Immature natural killer cell (primary cell): Measurements from ENCODE around the gene APOL4. TPM values are rescaled to one million over a fixed set of nuclear protein-coding genes. Genes with fewer than 3 reads are reported as not detected.
"Not testable (repeated sequence)": the region's sequence is repeated elsewhere in the genome, so short reads cannot be mapped to it uniquely, and the experiment has no call there.

Experiments
- DNase-seq, 3 donors: peaks; one replicate each; pipeline ENCODE4 v3.0.0; 2022; ENCODE audit warnings: mixed read lengths in 1 of 3
- H3K27ac Mint-ChIP-seq, 6 donors: one replicate each; pipeline ENCODE4 v1.8.0; 2020; ENCODE audit warnings: mixed read lengths in 6 of 6, mild to moderate bottlenecking in 5 of 6, inconsistent platforms in 4 of 6, moderate library complexity in 3 of 6
- H3K27me3 Mint-ChIP-seq, 3 donors: one replicate each; pipeline ENCODE4 v1.8.0; 2020 to 2021; ENCODE audit warnings: low read depth in 3 of 3, mild to moderate bottlenecking in 3 of 3, mixed read lengths in 3 of 3, moderate library complexity in 3 of 3, inconsistent platforms in 1 of 3
- H3K36me3 Mint-ChIP-seq, 3 donors: one replicate each; pipeline ENCODE4 v1.8.0; 2020; ENCODE audit warnings: mixed read lengths in 3 of 3, inconsistent platforms in 2 of 3, mild to moderate bottlenecking in 2 of 3
- H3K4me1 Mint-ChIP-seq, 2 donors: one replicate each; pipeline ENCODE4 v1.8.0; 2020; ENCODE audit warnings: inconsistent platforms in 2 of 2, mild to moderate bottlenecking in 2 of 2, mixed read lengths in 2 of 2, moderate library complexity in 1 of 2
- H3K4me3 Mint-ChIP-seq, 5 donors: one replicate each; pipeline ENCODE4 v1.8.0; 2020; ENCODE audit warnings: mild to moderate bottlenecking in 5 of 5, mixed read lengths in 5 of 5, inconsistent platforms in 3 of 5, moderate library complexity in 3 of 5
- H3K9me3 Mint-ChIP-seq, 6 donors: one replicate each; pipeline ENCODE4 v1.8.0; 2020; ENCODE audit warnings: mild to moderate bottlenecking in 6 of 6, mixed read lengths in 6 of 6, inconsistent platforms in 4 of 6, moderate library complexity in 3 of 6
- polyA plus RNA-seq, 3 donors: library from polyadenylated mRNA; unstranded; fragments of 300-500 nt; fragmentation: Illumina TruSeq; gene quantifications; one replicate each; pipeline ENCODE4 v1.2.3, GENCODE V29; 2021

APOL4 gene
- polyA plus RNA-seq, 3 donors from 2014 or later, result 0.25 to 0.27 TPM; not detected in 1

DNA sequence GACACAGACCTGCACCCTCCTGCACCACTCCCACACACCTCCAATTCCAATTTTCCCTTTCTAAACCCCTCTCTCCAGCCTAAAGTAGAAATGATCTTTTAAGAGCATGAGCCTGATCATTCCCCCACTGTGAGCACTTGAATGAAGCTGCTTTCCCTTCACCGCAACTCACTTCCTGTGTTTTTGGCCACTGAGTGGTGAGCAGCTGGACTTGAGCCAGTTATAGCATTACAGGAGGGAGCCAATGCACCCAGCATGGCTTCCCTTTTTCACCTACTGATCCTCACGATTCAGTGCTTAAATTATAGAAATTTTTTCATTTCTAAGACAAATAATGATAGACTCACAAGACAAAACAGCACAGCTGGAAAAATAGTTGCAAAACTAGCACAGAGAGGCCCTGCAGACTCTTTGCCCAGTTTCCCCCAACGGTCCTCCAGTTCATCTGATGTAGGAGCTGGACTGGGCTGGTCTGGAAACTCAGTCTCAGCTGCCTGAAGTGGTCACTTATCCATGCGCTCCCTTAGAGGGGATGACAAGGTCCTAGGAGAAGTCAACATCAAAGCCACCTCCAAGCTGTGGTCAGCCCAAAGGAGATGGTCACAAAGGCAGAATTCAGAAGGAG is 9.7 kb upstream of the APOL4 start:
- Mint-ChIP-seq H3K9me3 (peaks cover 7 to 15% (median 9%) of the 10 kb centered on the region in 6 donors), H3K27ac (no peak overlapping the region), H3K4me1 (peaks cover 18 to 29% of the 10 kb centered on the region in 2 donors), H3K36me3 (peaks cover 0 to 7% (median 5%) of the 10 kb centered on the region in 3 donors), H3K27me3 (peaks cover 0 to 33% (median 2%) of the 10 kb centered on the region in 3 donors), H3K4me3 (peak overlapping the region in 1 of 5 donors; percentile 41)
- DNase-seq, result peak; percentile 25 to 34 (median 26)

DNA sequence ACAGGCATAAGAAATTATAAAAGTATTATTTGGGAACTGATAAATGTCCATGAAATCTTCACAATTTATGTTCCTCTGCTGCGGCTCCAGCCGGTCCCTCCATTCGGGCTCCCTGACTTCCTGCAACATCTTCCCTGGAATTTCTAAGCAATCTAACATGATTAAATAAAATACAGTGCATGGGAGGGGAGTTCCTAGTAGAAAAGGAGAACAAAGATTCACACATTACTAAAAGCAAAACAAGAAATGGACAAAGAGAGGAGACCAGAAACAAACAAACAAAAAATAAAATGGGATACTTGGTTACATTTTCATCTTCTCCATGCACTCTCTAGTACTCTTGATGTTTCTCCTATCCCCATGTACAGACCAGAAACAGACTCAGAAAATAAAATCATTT is 8.6 kb upstream of the APOL4 start:
- peaks cover 0 to 7% (median 5%) of the 10 kb centered on the region in 3 donors for H3K36me3 Mint-ChIP-seq
- peaks cover 7 to 15% (median 9%) of the 10 kb centered on the region in 6 donors for H3K9me3 Mint-ChIP-seq
- peaks cover 18 to 29% of the 10 kb centered on the region in 2 donors for H3K4me1 Mint-ChIP-seq
- H3K27ac Mint-ChIP-seq, result no peak overlapping the region
- peak overlapping the region in 1 of 5 donors; percentile 13 for H3K4me3 Mint-ChIP-seq
- H3K27me3 Mint-ChIP-seq, result peaks cover 0 to 23% (median 2%) of the 10 kb centered on the region in 3 donors
- no peak for DNase-seq

DNA sequence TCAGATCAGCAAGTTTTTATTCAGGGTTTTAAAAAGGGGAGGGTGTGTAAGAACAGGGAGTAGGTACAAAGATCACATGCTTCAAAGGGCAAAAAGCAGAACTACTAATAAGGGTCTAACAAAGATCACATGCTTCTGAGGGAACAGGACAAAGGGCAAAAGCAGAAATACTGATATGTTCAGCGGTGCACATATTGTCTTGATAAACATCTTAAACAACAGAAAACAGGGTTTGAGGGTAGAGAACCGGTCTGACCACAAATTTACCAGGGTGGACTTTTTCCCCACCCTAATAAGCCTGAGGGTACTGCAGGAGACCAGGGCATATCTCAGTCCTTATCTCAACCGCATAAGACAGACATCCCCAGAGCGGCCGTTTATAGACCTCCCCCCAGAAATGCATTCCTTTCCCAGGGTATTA is 7.9 kb upstream of the APOL4 start:
- H3K4me3 Mint-ChIP-seq, H3K36me3 Mint-ChIP-seq, DNase-seq, H3K27ac Mint-ChIP-seq: not testable (repeated sequence)
- Mint-ChIP-seq H3K9me3 (peaks cover 7 to 15% (median 9%) of the 10 kb centered on the region in 6 donors), H3K4me1 (peaks cover 18 to 29% of the 10 kb centered on the region in 2 donors), H3K27me3 (peaks cover 0 to 23% (median 2%) of the 10 kb centered on the region in 3 donors)

DNA sequence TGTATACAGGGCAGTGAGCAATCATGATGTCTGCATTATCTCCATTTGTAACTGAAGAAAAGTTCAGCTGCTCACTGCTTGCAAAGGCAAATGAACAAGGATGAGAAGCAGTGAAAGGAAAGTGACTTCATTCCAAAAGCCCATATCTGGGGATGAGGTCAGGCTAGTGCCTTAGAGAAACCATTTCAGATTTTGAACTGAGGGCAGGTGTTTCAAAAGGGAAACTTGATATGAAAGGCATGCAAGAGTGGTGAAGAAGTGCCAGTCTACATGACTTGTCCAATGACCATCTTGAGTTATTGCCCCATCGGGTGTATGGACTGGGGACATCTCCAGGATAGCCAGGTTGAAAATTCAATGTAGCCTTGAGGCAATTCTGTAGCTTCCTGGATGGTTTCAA is 7.3 kb upstream of the APOL4 start:
- H3K9me3 Mint-ChIP-seq, result peaks cover 7 to 15% (median 9%) of the 10 kb centered on the region in 6 donors
- peaks cover 18 to 29% of the 10 kb centered on the region in 2 donors for H3K4me1 Mint-ChIP-seq
- H3K4me3 Mint-ChIP-seq, result no peak overlapping the region
- H3K27me3 Mint-ChIP-seq, result peaks cover 0 to 23% (median 2%) of the 10 kb centered on the region in 3 donors
- DNase-seq, result no peak
- H3K36me3 Mint-ChIP-seq, result peaks cover 0 to 7% (median 5%) of the 10 kb centered on the region in 3 donors
- no peak overlapping the region for H3K27ac Mint-ChIP-seq

DNA sequence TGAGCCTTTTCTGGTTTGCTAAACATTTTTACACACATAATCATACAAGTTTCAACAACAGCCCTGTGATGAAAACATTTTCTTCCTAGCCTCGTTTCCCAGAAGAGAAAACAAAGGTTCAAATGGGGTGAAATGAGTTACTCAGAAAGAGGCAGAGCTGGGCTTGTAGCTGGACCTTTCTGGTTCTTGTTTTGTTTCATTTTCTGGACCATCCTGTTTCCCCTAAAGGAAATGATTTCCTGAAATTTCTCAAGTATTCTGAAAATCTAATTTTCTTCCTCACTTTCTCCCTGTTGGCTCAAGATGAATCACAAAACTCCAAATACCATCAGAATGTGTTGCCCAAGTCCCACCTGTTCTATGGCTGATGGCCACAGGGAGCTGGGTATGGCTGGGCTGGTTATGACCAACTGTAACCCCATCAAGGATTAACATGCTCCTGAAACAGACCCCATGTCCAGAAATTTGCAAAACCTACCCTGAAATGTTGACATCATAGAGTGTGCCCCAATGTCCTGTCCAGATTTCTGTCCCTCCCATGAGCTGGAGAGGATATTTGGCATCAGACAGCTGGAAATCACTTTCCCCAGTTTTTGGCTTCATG is 6.7 kb upstream of the APOL4 start:
- peaks cover 18 to 29% of the 10 kb centered on the region in 2 donors for H3K4me1 Mint-ChIP-seq
- H3K36me3 Mint-ChIP-seq, result peaks cover 0 to 7% (median 5%) of the 10 kb centered on the region in 3 donors
- H3K27ac Mint-ChIP-seq, result no peak overlapping the region
- no peak for DNase-seq
- peaks cover 0 to 20% (median 2%) of the 10 kb centered on the region in 3 donors for H3K27me3 Mint-ChIP-seq
- H3K9me3 Mint-ChIP-seq, result peaks cover 7 to 15% (median 9%) of the 10 kb centered on the region in 6 donors
- H3K4me3 Mint-ChIP-seq, result no peak overlapping the region

DNA sequence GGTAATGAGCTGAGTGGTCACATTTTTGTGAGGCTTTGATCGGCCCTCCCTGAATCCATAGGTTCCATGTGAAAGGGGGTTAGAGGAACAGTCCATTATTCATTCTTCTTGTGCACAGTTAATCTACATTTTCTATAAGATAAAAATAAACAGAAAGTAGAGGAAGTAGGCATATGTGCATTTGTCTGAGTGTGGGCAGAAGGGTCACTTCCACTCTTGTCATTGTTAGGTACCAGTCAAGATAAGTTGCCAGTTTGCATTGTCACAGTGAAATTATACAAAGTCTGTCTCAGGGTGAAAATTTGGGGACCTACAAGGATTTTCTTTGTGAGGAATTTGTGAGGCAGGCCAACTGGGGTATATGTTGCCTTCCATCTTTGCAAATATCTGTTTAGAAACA is 4.6 kb upstream of the APOL4 start:
- peaks cover 7 to 15% (median 9%) of the 10 kb centered on the region in 6 donors for H3K9me3 Mint-ChIP-seq
- H3K36me3 Mint-ChIP-seq, result peaks cover 0 to 7% (median 5%) of the 10 kb centered on the region in 3 donors
- peaks cover 0 to 12% (median 1%) of the 10 kb centered on the region in 3 donors for H3K27me3 Mint-ChIP-seq
- DNase-seq, result no peak
- H3K27ac Mint-ChIP-seq, result no peak overlapping the region
- peaks cover 11 to 13% of the 10 kb centered on the region in 2 donors for H3K4me1 Mint-ChIP-seq
- no peak overlapping the region for H3K4me3 Mint-ChIP-seq

DNA sequence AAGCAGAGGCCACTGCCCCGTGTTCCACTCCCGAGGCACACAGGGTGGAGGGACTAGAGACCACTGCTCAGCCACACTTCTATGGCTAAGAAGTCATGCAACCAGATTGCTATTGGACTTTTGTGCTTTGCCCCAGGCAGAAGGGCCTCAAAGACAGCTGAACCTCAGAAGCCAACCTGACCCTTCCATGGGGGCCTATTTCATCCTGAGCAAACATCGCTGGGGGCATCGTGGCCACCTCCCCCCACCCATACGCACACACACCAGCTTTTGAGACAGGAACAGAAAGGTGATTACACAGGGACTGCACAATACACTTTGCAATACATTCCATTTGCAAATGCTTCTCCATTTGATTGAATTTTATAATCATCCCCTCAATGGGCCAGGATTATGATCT is 4.0 kb upstream of the APOL4 start:
- not testable (repeated sequence) for H3K4me1 Mint-ChIP-seq, H3K36me3 Mint-ChIP-seq, H3K27ac Mint-ChIP-seq, DNase-seq, H3K4me3 Mint-ChIP-seq
- Mint-ChIP-seq H3K9me3 (peaks cover 7 to 15% (median 9%) of the 10 kb centered on the region in 6 donors), H3K27me3 (peaks cover 0 to 12% (median 1%) of the 10 kb centered on the region in 3 donors)

DNA sequence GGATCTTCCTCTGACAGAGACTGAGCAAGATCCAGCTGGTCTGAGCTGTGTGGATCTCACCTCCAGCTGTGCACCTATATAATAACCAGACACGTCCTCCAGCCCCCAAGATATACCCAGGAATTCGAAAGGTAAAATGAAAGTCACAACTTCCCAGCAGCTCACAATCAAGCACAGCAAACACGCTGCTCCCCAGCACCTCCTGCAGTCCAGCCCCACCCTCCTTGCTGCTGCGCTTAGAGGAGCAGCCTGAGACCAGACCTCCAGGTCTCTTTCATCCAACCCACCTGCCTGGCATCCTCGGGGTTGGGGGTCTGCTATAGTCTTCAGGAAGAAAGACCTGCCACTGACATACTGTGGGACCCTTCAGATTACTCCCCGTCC is 3.0 kb upstream of the APOL4 start:
- H3K27ac Mint-ChIP-seq, result peak overlapping the region in 1 of 6 donors; percentile 38
- no peak for DNase-seq
- peaks cover 0 to 7% (median 1%) of the 10 kb centered on the region in 3 donors for H3K27me3 Mint-ChIP-seq
- H3K9me3 Mint-ChIP-seq, result peaks cover 5 to 11% (median 8%) of the 10 kb centered on the region in 6 donors
- peaks cover 0 to 7% (median 5%) of the 10 kb centered on the region in 3 donors for H3K36me3 Mint-ChIP-seq
- no peaks in the 10 kb centered on the region for H3K4me1 Mint-ChIP-seq
- H3K4me3 Mint-ChIP-seq, result no peak overlapping the region

DNA sequence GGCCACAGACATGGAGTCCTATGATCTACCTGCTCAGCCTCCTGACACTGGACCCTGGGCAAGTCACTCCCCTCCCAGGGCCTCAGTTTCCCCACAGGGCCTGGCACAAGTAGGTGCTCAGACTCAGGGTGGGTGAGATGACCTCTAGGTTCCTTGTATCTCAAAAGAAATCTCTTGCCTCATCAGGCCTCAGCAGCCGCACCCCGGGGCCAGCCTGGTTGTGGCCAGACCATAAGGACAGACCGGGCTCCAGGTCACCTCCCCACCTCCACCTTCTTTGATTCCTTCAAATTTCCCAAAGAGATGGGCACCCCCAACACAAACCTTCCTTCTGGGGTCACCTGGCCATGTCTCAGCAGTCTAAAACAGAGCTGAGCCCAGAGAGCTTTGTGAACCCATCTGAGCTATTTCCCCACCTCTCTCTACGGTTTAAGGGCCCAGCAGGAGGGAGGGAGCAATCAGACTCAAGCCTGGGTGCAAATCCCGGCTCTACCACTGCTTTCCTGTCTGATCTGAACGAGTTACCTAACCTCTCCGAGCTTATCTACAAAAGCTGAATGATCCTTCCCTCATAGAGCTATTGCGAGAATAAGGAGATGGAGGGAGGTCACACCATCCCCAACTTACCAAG is 2.5 kb upstream of the APOL4 start:
- peaks cover 0 to 4% (median 1%) of the 10 kb centered on the region in 3 donors for H3K36me3 Mint-ChIP-seq
- DNase-seq, result no peak
- H3K4me3 Mint-ChIP-seq, result no peak overlapping the region
- no peaks in the 10 kb centered on the region for H3K4me1 Mint-ChIP-seq
- H3K27ac Mint-ChIP-seq, result no peak overlapping the region
- H3K9me3 Mint-ChIP-seq, result peaks cover 1 to 6% (median 5%) of the 10 kb centered on the region in 6 donors
- H3K27me3 Mint-ChIP-seq, result peaks cover 0 to 3% (median 1%) of the 10 kb centered on the region in 3 donors

DNA sequence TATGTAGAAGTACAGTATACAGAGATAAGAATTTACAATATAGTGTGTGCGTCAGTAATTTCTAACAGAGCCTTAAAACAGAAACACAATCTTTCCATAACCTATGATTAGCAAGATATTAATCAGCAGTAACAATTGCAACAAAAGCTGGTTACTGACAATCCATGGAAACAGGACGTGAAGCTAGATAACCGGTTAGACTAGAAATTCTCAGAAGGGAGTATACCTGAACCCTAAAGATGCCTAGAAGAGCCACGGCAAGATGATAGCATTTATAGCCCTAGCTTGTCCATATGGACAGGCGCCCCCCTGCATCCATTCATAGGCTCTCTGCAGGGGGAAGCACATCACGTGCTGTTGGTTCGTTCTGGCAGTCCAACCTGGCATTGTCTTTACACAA is 1.8 kb upstream of the APOL4 start:
- H3K4me3 Mint-ChIP-seq, H3K4me1 Mint-ChIP-seq, H3K27me3 Mint-ChIP-seq, H3K9me3 Mint-ChIP-seq, DNase-seq, H3K36me3 Mint-ChIP-seq, H3K27ac Mint-ChIP-seq: not testable (repeated sequence)

DNA sequence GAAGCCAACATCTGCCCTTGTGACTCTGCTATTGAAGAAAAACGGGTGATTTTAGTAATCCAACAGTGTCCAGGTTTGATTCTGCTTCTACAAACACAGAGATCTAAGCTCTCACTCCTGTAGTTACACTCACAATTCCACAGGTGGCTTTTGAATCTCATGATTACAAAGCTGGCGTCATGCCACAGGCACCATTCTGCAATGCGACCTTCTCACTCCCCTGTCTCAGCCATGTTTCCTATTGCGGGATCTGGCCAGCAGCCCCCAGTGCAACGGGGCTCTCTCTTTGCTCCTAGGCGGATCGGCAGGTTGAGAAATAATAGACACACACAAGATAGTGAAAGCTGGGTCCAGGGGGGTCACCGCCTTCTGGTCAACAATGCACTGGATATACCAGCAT is 1.3 kb upstream of the APOL4 start:
- not testable (repeated sequence) for DNase-seq, H3K27me3 Mint-ChIP-seq, H3K4me1 Mint-ChIP-seq, H3K36me3 Mint-ChIP-seq, H3K9me3 Mint-ChIP-seq, H3K4me3 Mint-ChIP-seq, H3K27ac Mint-ChIP-seq

DNA sequence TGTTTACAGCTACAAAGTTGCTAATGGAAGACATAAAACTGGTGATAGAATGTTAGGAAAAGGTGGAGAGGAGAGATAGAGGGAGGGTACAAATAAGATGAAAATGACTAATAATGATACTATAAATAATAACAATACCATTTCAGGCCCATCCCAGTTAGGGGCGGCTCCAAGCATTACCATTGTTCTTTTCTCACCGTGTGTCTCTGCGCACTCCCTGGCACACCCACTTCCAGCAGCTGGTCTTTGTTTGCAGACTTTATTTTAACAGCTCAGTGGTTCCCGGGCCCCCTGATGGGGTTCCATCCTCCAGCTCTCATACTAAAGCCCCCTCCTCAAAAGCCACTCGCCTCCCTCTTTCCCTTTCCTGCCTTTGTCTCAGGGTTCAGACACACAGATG is 584 bp downstream of the APOL4 start:
- H3K27ac Mint-ChIP-seq, result peak overlapping the region in 1 of 6 donors; percentile 29
- DNase-seq, H3K36me3 Mint-ChIP-seq, H3K27me3 Mint-ChIP-seq, H3K9me3 Mint-ChIP-seq, H3K4me3 Mint-ChIP-seq: not testable (repeated sequence)
- H3K4me1 Mint-ChIP-seq, result peaks cover 12 to 18% of the 10 kb centered on the region in 2 donors

DNA sequence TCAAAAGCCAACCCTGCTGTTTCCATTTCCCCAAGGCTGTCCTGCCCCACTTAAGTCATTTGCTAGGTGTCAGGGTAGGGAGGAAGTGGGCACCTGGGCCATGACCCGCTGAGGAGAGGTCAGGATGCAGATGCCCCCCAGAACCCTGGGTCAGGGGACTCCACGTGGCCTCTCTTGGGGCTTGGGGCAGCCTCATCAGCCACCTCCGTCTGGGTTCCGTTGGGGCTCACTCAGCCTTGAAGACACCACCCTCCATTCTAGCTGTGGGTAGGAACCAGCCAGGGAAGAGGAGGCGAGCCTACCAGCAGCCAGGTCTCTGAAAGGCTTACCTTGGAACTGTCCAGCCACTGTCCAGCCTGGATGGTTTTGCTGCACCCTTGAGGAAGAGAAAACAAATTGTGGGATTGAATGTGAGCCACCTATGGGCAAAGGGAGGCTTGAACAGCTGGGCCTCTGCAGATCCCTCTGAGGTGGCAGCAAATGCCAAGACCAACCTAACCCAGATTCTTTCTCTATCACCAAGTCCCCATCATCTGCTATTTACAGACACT is 2.5 kb downstream of the APOL4 start:
- H3K27me3 Mint-ChIP-seq, result peaks cover 0 to 5% (median 2%) of the 10 kb centered on the region in 3 donors
- H3K9me3 Mint-ChIP-seq, result no peaks in the 10 kb centered on the region
- H3K27ac Mint-ChIP-seq, result peak overlapping the region in 1 of 6 donors; percentile 11
- no peaks in the 10 kb centered on the region for H3K36me3 Mint-ChIP-seq
- peaks cover 12 to 18% of the 10 kb centered on the region in 2 donors for H3K4me1 Mint-ChIP-seq
- DNase-seq, result no peak
- H3K4me3 Mint-ChIP-seq, result no peak overlapping the region

DNA sequence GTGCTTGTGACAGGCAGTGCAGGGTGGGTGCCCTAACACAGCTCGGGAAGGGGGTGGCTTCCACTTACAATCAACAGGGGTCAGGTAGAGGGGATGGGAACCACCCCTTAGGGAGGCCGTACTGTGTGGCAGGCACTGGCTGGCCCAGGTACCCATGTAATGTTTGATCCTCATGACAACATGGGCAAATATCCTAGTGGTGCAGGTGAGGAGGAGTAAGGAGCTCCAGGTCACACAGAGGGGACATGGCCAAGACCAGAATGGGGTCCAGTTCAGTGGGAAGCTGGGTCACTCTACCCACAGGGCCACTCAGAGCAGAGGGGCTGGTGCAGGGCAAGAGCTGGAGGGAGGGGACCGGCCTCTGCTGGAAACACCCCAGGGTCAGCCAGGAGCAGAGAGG is 3.1 kb downstream of the APOL4 start:
- H3K9me3 Mint-ChIP-seq, result no peaks in the 10 kb centered on the region
- H3K36me3 Mint-ChIP-seq, result no peaks in the 10 kb centered on the region
- peaks cover 12 to 18% of the 10 kb centered on the region in 2 donors for H3K4me1 Mint-ChIP-seq
- peaks cover 0 to 5% (median 2%) of the 10 kb centered on the region in 3 donors for H3K27me3 Mint-ChIP-seq
- H3K27ac Mint-ChIP-seq, result peak overlapping the region in 2 of 6 donors; percentile 35 to 39
- no peak overlapping the region for H3K4me3 Mint-ChIP-seq
- DNase-seq, result no peak
